Endothelial cell of umbilical vein (primary cell): Measurements from ENCODE around the gene AJUBA. TPM values are rescaled to one million over a fixed set of nuclear protein-coding genes. Genes with fewer than 3 reads are reported as not detected.

Experiments
- BruUV-seq: library from RNA; stranded (reverse); fragments of 400-500 nt; replicated peaks from 2 replicates; lab custom pipeline; 2021; lab: Mats Ljungman, UMichigan
- CTCF ChIA-PET: fragments of 300-600, 350-600 bp; sonication (Branson Sonifier 250); formaldehyde crosslinking; loops from one replicate; lab custom pipeline; 2021; ENCODE audit warnings: antibody characterized with exemption, inconsistent platforms; lab: Charles Lee
- POLR2A ChIA-PET: fragments of 300-600, 350-600 bp; sonication (Branson Sonifier 250); formaldehyde crosslinking; loops from one replicate; lab custom pipeline; 2021; ENCODE audit warnings: antibody characterized with exemption, inconsistent platforms; lab: Charles Lee
- DNase-seq: peaks from one replicate; pipeline ENCODE4 v3.0.0-alpha.2; 2011; ENCODE audit warnings: low read depth, low spot score
- FAIRE-seq: peaks from 2 replicates; lab custom pipeline; 2011; peaks lifted over from hg19 to GRCh38; lab: Jason Lieb, UNC
- H2AFZ ChIP-seq: 2 replicates; pipeline ENCODE4 v1.6.0; 2012; ENCODE audit warnings: low read depth, low read length, control low read depth, inconsistent platforms
- H3K27ac ChIP-seq: 2 replicates; pipeline ENCODE4 v1.5.1; 2011; ENCODE audit warnings: low read depth, mild to moderate bottlenecking, control low read depth, low read length, moderate library complexity; ENCODE audit not compliant: insufficient read depth
- H3K27me3 ChIP-seq, 2 experiments: 2 replicates each; pipeline versions ENCODE4 v1.6.0 to v1.6.1; 2011; ENCODE audit warnings: low read length in 2 of 2, mixed read lengths in 1 of 2; ENCODE audit not compliant: control insufficient read depth in 2 of 2, insufficient read depth in 2 of 2
- H3K36me3 ChIP-seq, 2 experiments: 2 replicates in 1 of 2; 3 replicates in 1 of 2; pipeline ENCODE4 v1.5.1; 2011; ENCODE audit warnings: low read length in 2 of 2, mild to moderate bottlenecking in 1 of 2, moderate library complexity in 1 of 2; ENCODE audit not compliant: control insufficient read depth in 2 of 2, insufficient read depth in 2 of 2; ENCODE audit errors: extremely low read depth in 1 of 2
- H3K4me1 ChIP-seq: 3 replicates; pipeline ENCODE4 v1.5.1; 2011; ENCODE audit warnings: mild to moderate bottlenecking, low read length; ENCODE audit not compliant: control insufficient read depth, insufficient read depth; ENCODE audit errors: extremely low read depth
- H3K4me2 ChIP-seq: 2 replicates; pipeline ENCODE4 v1.6.1; 2011; ENCODE audit warnings: low read length, control low read depth, mixed read lengths; ENCODE audit not compliant: insufficient read depth
- H3K4me3 ChIP-seq, 3 experiments: fragments of 200-600 bp in 1 of 3; sonication (generic), shearing (Covaris generic) in 1 of 3; replicated peaks in 1 of 3; 2 replicates each; pipeline ENCODE4 v1.5.1; 2011 to 2016; ENCODE audit warnings: control low read depth in 3 of 3, low read length in 3 of 3, mild to moderate bottlenecking in 2 of 3, inconsistent platforms in 1 of 3, low read depth in 1 of 3, moderate library complexity in 1 of 3; ENCODE audit not compliant: insufficient read depth in 1 of 3
- H3K79me2 ChIP-seq: 2 replicates; pipeline ENCODE4 v1.6.0; 2012; ENCODE audit warnings: low read length, inconsistent platforms; ENCODE audit not compliant: control insufficient read depth, insufficient read depth
- H3K9ac ChIP-seq: replicated peaks from 2 replicates; pipeline ENCODE3; 2011; ENCODE audit warnings: low read length, control low read depth; ENCODE audit not compliant: insufficient read depth; ENCODE audit errors: extremely low read depth
- H3K9me1 ChIP-seq: replicated peaks from 3 replicates; pipeline ENCODE4 v1.6.0; 2011; ENCODE audit warnings: mild to moderate bottlenecking, low read length; ENCODE audit not compliant: control insufficient read depth, insufficient read depth; ENCODE audit errors: extremely low read depth
- H3K9me3 ChIP-seq: replicated peaks from 2 replicates; pipeline ENCODE4 v1.5.1; 2012; ENCODE audit warnings: low read length, inconsistent platforms; ENCODE audit not compliant: control insufficient read depth, insufficient read depth
- H4K20me1 ChIP-seq: replicated peaks from 2 replicates; pipeline ENCODE3; 2011; ENCODE audit warnings: mild to moderate bottlenecking, low read length; ENCODE audit not compliant: control insufficient read depth, insufficient read depth; ENCODE audit errors: extremely low read depth
- EZH2 ChIP-seq: IDR thresholded peaks from 2 replicates; pipeline ENCODE4 v1.6.1; 2012; ENCODE audit warnings: borderline replicate concordance, low read depth, mild to moderate bottlenecking, moderate library complexity, low read length, inconsistent platforms; ENCODE audit not compliant: severe bottlenecking
- FOS ChIP-seq: IDR thresholded peaks from 2 replicates; pipeline ENCODE4 v1.6.1; 2011; ENCODE audit warnings: mild to moderate bottlenecking, low read length, moderate library complexity, borderline replicate concordance; ENCODE audit not compliant: insufficient read depth
- GATA2 ChIP-seq: IDR thresholded peaks from 2 replicates; pipeline ENCODE4 v1.7.0; 2011; ENCODE audit warnings: low read depth, mild to moderate bottlenecking, moderate library complexity, mixed read lengths, low read length; ENCODE audit not compliant: insufficient read length, insufficient read depth
- JUN ChIP-seq: IDR thresholded peaks from 2 replicates; pipeline ENCODE4 v1.6.1; 2011; ENCODE audit warnings: borderline replicate concordance, low read depth; ENCODE audit not compliant: insufficient read length, insufficient read depth
- MYC ChIP-seq: IDR thresholded peaks from one replicate; pipeline ENCODE4 v1.6.1; 2011; ENCODE audit warnings: mild to moderate bottlenecking, low read depth, low read length
- POLR2A ChIP-seq: IDR thresholded peaks from 2 replicates; pipeline ENCODE4 v1.6.1; 2012; ENCODE audit warnings: low read depth, mild to moderate bottlenecking, control low read depth, low read length
- POLR2AphosphoS5 ChIP-seq: IDR thresholded peaks from 2 replicates; pipeline ENCODE4 v1.6.1; 2012; ENCODE audit warnings: low read depth, mild to moderate bottlenecking, control low read depth, low read length, moderate library complexity; ENCODE audit not compliant: insufficient read depth
- dilution Hi-C: fragments of 300-500 bp; cut with MboI; formaldehyde crosslinking; loops from one replicate; pipeline ENCODE4 v1.15.0; 2019; ENCODE audit warnings: low sequenced_read_pairs; ENCODE audit not compliant: extremely low pct_ligation_motif_present
- intact Hi-C: fragments of 100-400 bp; cut with micrococcal nuclease; formaldehyde crosslinking; loops from one replicate; pipeline ENCODE4 v1.10.0; 2022
- polyA plus RNA-seq, 4 experiments: library from polyadenylated mRNA; depleted of rRNA in 3 of 4; stranded (reverse) in 3 of 4; unstranded in 1 of 4; fragments of >200 nt; gene quantifications; 2 replicates each; pipeline versions ENCODE4 v1.2.1 to v1.2.3, GENCODE V29; 2011 to 2012; ENCODE audit warnings: missing spikeins in 1 of 4
- total RNA-seq: library from RNA; stranded (reverse); gene quantifications from 2 replicates; pipeline ENCODE4 v1.2.3, GENCODE V29; 2021
- TF ChIP-seq, protein P1 (sequence below): IDR thresholded peaks from 2 replicates; pipeline ENCODE4 v1.6.1; 2011; ENCODE audit not compliant: insufficient read depth, insufficient read length
- TF ChIP-seq, protein P2 (sequence below), 2 donors: IDR thresholded peaks; 1 replicate in 1 of 2; 2 replicates in 1 of 2; pipeline ENCODE4 v1.5.1; 2011; ENCODE audit warnings: low read length in 2 of 2, mild to moderate bottlenecking in 2 of 2, moderate library complexity in 2 of 2, control low read depth in 1 of 2, inconsistent platforms in 1 of 2, low read depth in 1 of 2; ENCODE audit not compliant: insufficient read depth in 1 of 2; ENCODE audit errors: extremely low read depth in 1 of 2

AJUBA gene
- total and polyA plus RNA-seq, 2 donors (not counting 3 experiments of a cell fraction or from before 2014, with no cell fraction given) = 50.0 to 61.7 TPM

DNA sequence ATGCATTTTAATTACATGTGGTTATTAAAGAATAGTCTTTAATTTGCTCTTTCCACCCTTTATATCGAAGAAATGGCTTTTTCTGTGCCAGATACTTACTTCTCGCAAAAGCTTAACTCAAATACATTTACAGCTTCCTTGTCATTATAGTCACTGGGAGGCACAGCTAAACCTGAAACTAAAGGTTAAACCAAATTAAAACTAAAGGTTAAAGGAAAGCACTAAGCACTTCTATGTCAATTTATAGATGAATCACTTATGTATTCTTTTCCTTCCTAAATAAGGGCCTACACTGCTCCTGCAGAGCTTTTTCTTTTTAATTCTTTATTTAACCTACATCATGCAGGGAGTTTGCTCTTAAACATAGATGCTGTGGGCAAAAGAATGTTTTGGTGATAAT lies 18.5 kb upstream of the AJUBA start:
- POLR2A ChIA-PET = interaction anchor here (0.6 kb wide), 1 partner anchor 34 kb away, joined by 3 read pairs; the partner anchor contains the start of gene PSMB5
- Histone ChIP-seq H3K9ac (no peak overlapping the region), H4K20me1 (no peaks in the 10 kb centered on the region), H3K9me3 (no peaks in the 10 kb centered on the region), H3K27me3 (no peaks in the 10 kb centered on the region), H3K79me2 (no peaks in the 10 kb centered on the region), H3K27ac (no peak overlapping the region), H3K9me1 (no peaks in the 10 kb centered on the region), H3K4me1 (peaks cover 5% of the 10 kb centered on the region), H3K4me3 (no peak overlapping the region), H2AFZ (no peak overlapping the region), H3K36me3 (no peaks in the 10 kb centered on the region), H3K4me2 (no peak overlapping the region)
- intact Hi-C loops = no loop called here
- TF ChIP-seq, protein P1, sequence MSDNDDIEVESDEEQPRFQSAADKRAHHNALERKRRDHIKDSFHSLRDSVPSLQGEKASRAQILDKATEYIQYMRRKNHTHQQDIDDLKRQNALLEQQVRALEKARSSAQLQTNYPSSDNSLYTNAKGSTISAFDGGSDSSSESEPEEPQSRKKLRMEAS = no peak
- TF ChIP-seq EZH2 (no peak), POLR2AphosphoS5 (no peak), MYC (no peak), POLR2A (no peak), JUN (no peak)
- no peak for FAIRE-seq
- DNase-seq = no peak
- CTCF ChIA-PET = interaction anchor here (0.7 to 3.4 kb wide), 5 partner anchors 13 to 68 kb away, joined by 3 to 32 read pairs (median 6); no protein-coding TSS in a partner anchor
- no TSS peak for BruUV-seq
- dilution Hi-C loops = no loop called here

DNA sequence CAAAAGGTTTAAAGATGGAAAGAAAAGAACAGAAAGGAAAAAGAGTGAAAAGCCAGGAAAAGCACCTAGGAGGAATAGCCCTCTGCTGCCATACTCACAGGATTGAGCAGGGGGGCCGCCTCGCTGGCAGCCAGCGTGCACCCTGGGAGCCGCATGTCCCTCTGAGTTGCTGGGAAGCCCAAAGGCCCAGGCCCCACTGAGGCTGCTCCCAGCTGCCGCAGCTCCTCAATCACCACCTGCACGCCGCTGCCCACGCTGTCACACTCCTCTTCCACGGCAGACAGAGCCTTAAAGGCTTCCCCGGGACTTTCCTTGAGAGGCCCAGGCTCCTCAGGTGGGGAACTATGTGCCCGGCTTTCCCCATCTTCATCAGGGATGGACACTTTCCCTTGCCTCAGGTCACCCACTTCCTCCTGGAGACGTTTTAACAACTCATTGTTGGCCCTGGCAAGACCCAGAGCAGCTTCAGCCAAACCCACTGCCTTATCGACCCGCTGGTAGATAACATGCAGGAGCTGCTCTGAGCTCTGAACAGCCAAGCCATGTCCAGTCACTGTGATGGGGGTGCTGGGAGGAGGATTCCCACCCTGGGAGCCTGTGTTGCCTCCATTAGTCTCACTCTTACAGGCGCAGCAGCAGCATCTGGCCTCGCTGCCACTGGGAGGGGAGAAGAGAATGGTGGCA lies 16.1 kb upstream of the AJUBA start:
- Histone ChIP-seq H3K9me1 (no peaks in the 10 kb centered on the region), H3K4me3 (no peak overlapping the region), H3K9ac (no peak overlapping the region), H2AFZ (no peak overlapping the region), H3K9me3 (no peaks in the 10 kb centered on the region), H3K27ac (no peak overlapping the region), H3K4me2 (no peak overlapping the region), H3K4me1 (peaks cover 4% of the 10 kb centered on the region), H3K79me2 (no peaks in the 10 kb centered on the region), H3K27me3 (no peaks in the 10 kb centered on the region), H3K36me3 (no peaks in the 10 kb centered on the region), H4K20me1 (no peaks in the 10 kb centered on the region)
- TF ChIP-seq EZH2 = no peak
- no peak for TF ChIP-seq FOS
- no peak for TF ChIP-seq GATA2
- TF ChIP-seq, protein P1 = no peak
- TF ChIP-seq POLR2A = no peak
- TF ChIP-seq, protein P2, sequence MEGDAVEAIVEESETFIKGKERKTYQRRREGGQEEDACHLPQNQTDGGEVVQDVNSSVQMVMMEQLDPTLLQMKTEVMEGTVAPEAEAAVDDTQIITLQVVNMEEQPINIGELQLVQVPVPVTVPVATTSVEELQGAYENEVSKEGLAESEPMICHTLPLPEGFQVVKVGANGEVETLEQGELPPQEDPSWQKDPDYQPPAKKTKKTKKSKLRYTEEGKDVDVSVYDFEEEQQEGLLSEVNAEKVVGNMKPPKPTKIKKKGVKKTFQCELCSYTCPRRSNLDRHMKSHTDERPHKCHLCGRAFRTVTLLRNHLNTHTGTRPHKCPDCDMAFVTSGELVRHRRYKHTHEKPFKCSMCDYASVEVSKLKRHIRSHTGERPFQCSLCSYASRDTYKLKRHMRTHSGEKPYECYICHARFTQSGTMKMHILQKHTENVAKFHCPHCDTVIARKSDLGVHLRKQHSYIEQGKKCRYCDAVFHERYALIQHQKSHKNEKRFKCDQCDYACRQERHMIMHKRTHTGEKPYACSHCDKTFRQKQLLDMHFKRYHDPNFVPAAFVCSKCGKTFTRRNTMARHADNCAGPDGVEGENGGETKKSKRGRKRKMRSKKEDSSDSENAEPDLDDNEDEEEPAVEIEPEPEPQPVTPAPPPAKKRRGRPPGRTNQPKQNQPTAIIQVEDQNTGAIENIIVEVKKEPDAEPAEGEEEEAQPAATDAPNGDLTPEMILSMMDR (IDR thresholded peaks at IDR 0.05; ENCODE audit: extremely low read depth in 1 of 2, insufficient read depth in 1 of 2, low read depth in 1 of 2, low read length in 2 of 2) = no peak
- TF ChIP-seq MYC = no peak
- TF ChIP-seq POLR2AphosphoS5 = no peak
- TF ChIP-seq JUN = no peak
- dilution Hi-C loops (no loop called here), intact Hi-C loops (no loop called here)
- FAIRE-seq (no peak), DNase-seq (no peak)
- ChIA-PET CTCF (interaction anchor here (0.5 to 5.2 kb wide), 5 partner anchors 8 to 63 kb away, joined by 3 to 148 read pairs (median 4); no protein-coding TSS in a partner anchor), POLR2A (no interaction called here)
- BruUV-seq = no TSS peak
